Measurements from ENCODE around the gene RALGDS.

GRCh38 chr9:133142684-133143622 lies 21.9 kb upstream of the RALGDS start:
- TF ChIP-seq CTCF (IDR thresholded peaks at IDR 0.05) = no peak
- TF ChIP-seq POLR2A (IDR thresholded peaks at IDR 0.05) = no peak
